NCI-H1930 (cell line): ENCODE data around the gene CADPS2.
A peak's percentile ranks its signal among the peaks of the same experiment; 100 is the strongest.
"Not testable (repeated sequence)": the region's sequence is repeated elsewhere in the genome, so short reads cannot be mapped to it uniquely, and the experiment has no call there.

ENCODE experiments used
- DNase-seq, 2 experiments: peaks; one replicate each; lab custom pipeline; 2025; lab: John Stamatoyannopoulos, UW

Gene CADPS2

GRCh38 chr7:122291189-122291588 is 595.1 kb downstream of the CADPS2 start:
- peak in 1 of 2 experiments; percentile 12 for DNase-seq

DNA sequence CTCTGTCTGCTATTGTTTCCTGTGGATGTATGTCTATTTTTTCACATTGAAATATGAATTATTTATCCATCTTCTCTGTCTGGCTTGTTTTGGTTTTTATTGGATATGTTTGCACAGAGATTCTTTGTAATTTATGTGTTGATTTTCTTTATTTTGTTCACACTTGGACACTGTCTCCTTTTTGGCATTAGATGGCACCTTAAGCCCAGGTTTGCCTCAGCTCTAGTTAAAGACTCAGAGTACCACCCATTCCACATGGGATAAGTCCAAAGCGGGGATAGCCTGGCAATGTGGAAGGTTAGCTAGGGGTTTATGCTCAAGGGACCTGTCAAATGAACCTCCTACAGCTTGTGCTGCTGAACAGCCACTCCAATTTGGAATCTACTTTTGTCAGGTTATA is 595.8 kb downstream of the CADPS2 start:
- no peak for DNase-seq

GRCh38 chr7:122289426-122289825 is 596.8 kb downstream of the CADPS2 start:
- no peak for DNase-seq

DNA sequence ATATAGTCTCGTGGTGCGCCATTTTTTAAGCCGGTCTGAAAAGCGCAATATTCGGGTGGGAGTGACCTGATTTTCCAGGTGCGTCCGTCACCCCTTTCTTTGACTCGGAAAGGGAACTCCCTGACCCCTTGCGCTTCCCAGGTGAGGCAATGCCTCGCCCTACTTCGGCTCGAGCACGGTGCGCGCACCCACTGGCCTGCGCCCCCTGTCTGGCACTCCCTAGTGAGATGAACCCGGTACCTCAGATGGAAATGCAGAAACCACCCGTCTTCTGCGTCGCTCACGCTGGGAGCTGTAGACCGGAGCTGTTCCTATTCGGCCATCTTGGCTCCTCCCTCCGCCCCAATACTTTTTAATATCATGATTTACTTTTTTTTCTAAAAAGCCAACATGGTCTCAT is 601.7 kb downstream of the CADPS2 start:
- not testable (repeated sequence) for DNase-seq

- no peak for DNase-seq
Observed at GRCh38 chr7:122273117-122273516, 613.1 kb downstream of the CADPS2 start.

GRCh38 chr7:122269241-122269640 is 617.0 kb downstream of the CADPS2 start:
- no peak for DNase-seq
